Endothelial cell of umbilical vein (primary cell): ENCODE measurements around the gene COPS6. TPM values are rescaled to one million over a fixed set of nuclear protein-coding genes. Genes with fewer than 3 reads are reported as not detected.

ENCODE experiments used
- BruUV-seq: library from RNA; stranded (reverse); fragments of 400-500 nt; replicated peaks from 2 replicates; lab custom pipeline; 2021; lab: Mats Ljungman, UMichigan
- CTCF ChIA-PET: fragments of 300-600, 350-600 bp; sonication (Branson Sonifier 250); formaldehyde crosslinking; loops from one replicate; lab custom pipeline; 2021; ENCODE audit warnings: antibody characterized with exemption, inconsistent platforms; lab: Charles Lee
- POLR2A ChIA-PET: fragments of 300-600, 350-600 bp; sonication (Branson Sonifier 250); formaldehyde crosslinking; loops from one replicate; lab custom pipeline; 2021; ENCODE audit warnings: antibody characterized with exemption, inconsistent platforms; lab: Charles Lee
- DNase-seq: peaks from one replicate; pipeline ENCODE4 v3.0.0-alpha.2; 2011; ENCODE audit warnings: low read depth, low spot score
- FAIRE-seq: peaks from 2 replicates; lab custom pipeline; 2011; peaks lifted over from hg19 to GRCh38; lab: Jason Lieb, UNC
- H2AFZ ChIP-seq: 2 replicates; pipeline ENCODE4 v1.6.0; 2012; ENCODE audit warnings: low read depth, low read length, control low read depth, inconsistent platforms
- H3K27ac ChIP-seq: 2 replicates; pipeline ENCODE4 v1.5.1; 2011; ENCODE audit warnings: low read depth, mild to moderate bottlenecking, control low read depth, low read length, moderate library complexity; ENCODE audit not compliant: insufficient read depth
- H3K27me3 ChIP-seq, 2 experiments: 2 replicates each; pipeline versions ENCODE4 v1.6.0 to v1.6.1; 2011; ENCODE audit warnings: low read length in 2 of 2, mixed read lengths in 1 of 2; ENCODE audit not compliant: control insufficient read depth in 2 of 2, insufficient read depth in 2 of 2
- H3K36me3 ChIP-seq, 2 experiments: 2 replicates in 1 of 2; 3 replicates in 1 of 2; pipeline ENCODE4 v1.5.1; 2011; ENCODE audit warnings: low read length in 2 of 2, mild to moderate bottlenecking in 1 of 2, moderate library complexity in 1 of 2; ENCODE audit not compliant: control insufficient read depth in 2 of 2, insufficient read depth in 2 of 2; ENCODE audit errors: extremely low read depth in 1 of 2
- H3K4me1 ChIP-seq: 3 replicates; pipeline ENCODE4 v1.5.1; 2011; ENCODE audit warnings: mild to moderate bottlenecking, low read length; ENCODE audit not compliant: control insufficient read depth, insufficient read depth; ENCODE audit errors: extremely low read depth
- H3K4me2 ChIP-seq: 2 replicates; pipeline ENCODE4 v1.6.1; 2011; ENCODE audit warnings: low read length, control low read depth, mixed read lengths; ENCODE audit not compliant: insufficient read depth
- H3K4me3 ChIP-seq, 3 experiments: fragments of 200-600 bp in 1 of 3; sonication (generic), shearing (Covaris generic) in 1 of 3; replicated peaks in 1 of 3; 2 replicates each; pipeline ENCODE4 v1.5.1; 2011 to 2016; ENCODE audit warnings: control low read depth in 3 of 3, low read length in 3 of 3, mild to moderate bottlenecking in 2 of 3, inconsistent platforms in 1 of 3, low read depth in 1 of 3, moderate library complexity in 1 of 3; ENCODE audit not compliant: insufficient read depth in 1 of 3
- H3K79me2 ChIP-seq: 2 replicates; pipeline ENCODE4 v1.6.0; 2012; ENCODE audit warnings: low read length, inconsistent platforms; ENCODE audit not compliant: control insufficient read depth, insufficient read depth
- H3K9ac ChIP-seq: replicated peaks from 2 replicates; pipeline ENCODE3; 2011; ENCODE audit warnings: low read length, control low read depth; ENCODE audit not compliant: insufficient read depth; ENCODE audit errors: extremely low read depth
- H3K9me1 ChIP-seq: replicated peaks from 3 replicates; pipeline ENCODE4 v1.6.0; 2011; ENCODE audit warnings: mild to moderate bottlenecking, low read length; ENCODE audit not compliant: control insufficient read depth, insufficient read depth; ENCODE audit errors: extremely low read depth
- H3K9me3 ChIP-seq: replicated peaks from 2 replicates; pipeline ENCODE4 v1.5.1; 2012; ENCODE audit warnings: low read length, inconsistent platforms; ENCODE audit not compliant: control insufficient read depth, insufficient read depth
- H4K20me1 ChIP-seq: replicated peaks from 2 replicates; pipeline ENCODE3; 2011; ENCODE audit warnings: mild to moderate bottlenecking, low read length; ENCODE audit not compliant: control insufficient read depth, insufficient read depth; ENCODE audit errors: extremely low read depth
- EZH2 ChIP-seq: IDR thresholded peaks from 2 replicates; pipeline ENCODE4 v1.6.1; 2012; ENCODE audit warnings: borderline replicate concordance, low read depth, mild to moderate bottlenecking, moderate library complexity, low read length, inconsistent platforms; ENCODE audit not compliant: severe bottlenecking
- FOS ChIP-seq: IDR thresholded peaks from 2 replicates; pipeline ENCODE4 v1.6.1; 2011; ENCODE audit warnings: mild to moderate bottlenecking, low read length, moderate library complexity, borderline replicate concordance; ENCODE audit not compliant: insufficient read depth
- GATA2 ChIP-seq: IDR thresholded peaks from 2 replicates; pipeline ENCODE4 v1.7.0; 2011; ENCODE audit warnings: low read depth, mild to moderate bottlenecking, moderate library complexity, mixed read lengths, low read length; ENCODE audit not compliant: insufficient read length, insufficient read depth
- JUN ChIP-seq: IDR thresholded peaks from 2 replicates; pipeline ENCODE4 v1.6.1; 2011; ENCODE audit warnings: borderline replicate concordance, low read depth; ENCODE audit not compliant: insufficient read length, insufficient read depth
- MYC ChIP-seq: IDR thresholded peaks from one replicate; pipeline ENCODE4 v1.6.1; 2011; ENCODE audit warnings: mild to moderate bottlenecking, low read depth, low read length
- POLR2A ChIP-seq: IDR thresholded peaks from 2 replicates; pipeline ENCODE4 v1.6.1; 2012; ENCODE audit warnings: low read depth, mild to moderate bottlenecking, control low read depth, low read length
- POLR2AphosphoS5 ChIP-seq: IDR thresholded peaks from 2 replicates; pipeline ENCODE4 v1.6.1; 2012; ENCODE audit warnings: low read depth, mild to moderate bottlenecking, control low read depth, low read length, moderate library complexity; ENCODE audit not compliant: insufficient read depth
- dilution Hi-C: fragments of 300-500 bp; cut with MboI; formaldehyde crosslinking; loops from one replicate; pipeline ENCODE4 v1.15.0; 2019; ENCODE audit warnings: low sequenced_read_pairs; ENCODE audit not compliant: extremely low pct_ligation_motif_present
- intact Hi-C: fragments of 100-400 bp; cut with micrococcal nuclease; formaldehyde crosslinking; loops from one replicate; pipeline ENCODE4 v1.10.0; 2022
- polyA plus RNA-seq, 4 experiments: library from polyadenylated mRNA; depleted of rRNA in 3 of 4; stranded (reverse) in 3 of 4; unstranded in 1 of 4; fragments of >200 nt; gene quantifications; 2 replicates each; pipeline versions ENCODE4 v1.2.1 to v1.2.3, GENCODE V29; 2011 to 2012; ENCODE audit warnings: missing spikeins in 1 of 4
- total RNA-seq: library from RNA; stranded (reverse); gene quantifications from 2 replicates; pipeline ENCODE4 v1.2.3, GENCODE V29; 2021
- TF ChIP-seq, protein P1 (sequence below): IDR thresholded peaks from 2 replicates; pipeline ENCODE4 v1.6.1; 2011; ENCODE audit not compliant: insufficient read depth, insufficient read length
- TF ChIP-seq, protein P2 (sequence below), 2 donors: IDR thresholded peaks; 1 replicate in 1 of 2; 2 replicates in 1 of 2; pipeline ENCODE4 v1.5.1; 2011; ENCODE audit warnings: low read length in 2 of 2, mild to moderate bottlenecking in 2 of 2, moderate library complexity in 2 of 2, control low read depth in 1 of 2, inconsistent platforms in 1 of 2, low read depth in 1 of 2; ENCODE audit not compliant: insufficient read depth in 1 of 2; ENCODE audit errors: extremely low read depth in 1 of 2

The COPS6 gene
- total and polyA plus RNA-seq, 2 donors (not counting 3 experiments of a cell fraction or from before 2014, with no cell fraction given): 188 to 251 TPM

DNA sequence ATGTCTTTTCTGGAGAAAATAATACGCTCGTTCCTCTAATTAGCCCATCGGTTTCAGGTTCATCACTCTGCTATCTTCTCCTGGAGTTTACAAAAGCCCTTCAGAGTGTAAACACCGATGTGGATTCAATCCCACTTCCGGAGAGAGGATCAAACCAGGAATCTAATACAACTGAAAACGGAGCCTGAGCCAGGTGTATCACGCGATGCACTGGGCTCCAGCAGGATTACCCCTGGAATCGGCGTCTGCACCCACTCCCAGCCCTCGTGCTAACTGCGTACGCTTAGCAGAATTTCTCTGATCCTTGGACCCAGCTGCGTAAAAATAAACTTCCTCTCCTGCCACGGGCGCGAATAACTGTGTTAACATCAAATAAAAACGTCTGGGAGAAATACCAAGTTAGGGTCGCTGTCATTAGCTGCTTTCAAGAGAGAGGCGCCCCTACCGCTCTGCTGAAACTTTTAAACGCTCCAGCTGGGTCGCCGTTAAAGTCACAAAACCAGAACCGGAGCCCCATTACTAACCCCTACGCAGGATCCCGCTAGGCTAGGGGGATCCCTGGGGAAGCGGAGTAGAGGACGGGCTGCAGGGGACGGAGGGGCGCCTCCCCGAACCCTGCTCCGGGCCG, 7.7 kb upstream of the COPS6 start:
- H4K20me1 ChIP-seq: no peaks in the 10 kb centered on the region
- H3K79me2 ChIP-seq: peaks cover 42% of the 10 kb centered on the region
- H3K27me3 ChIP-seq: no peaks in the 10 kb centered on the region
- FAIRE-seq (peak; percentile 26), DNase-seq (peak; percentile 31)
- H2AFZ ChIP-seq: no peak overlapping the region
- peaks cover 3 to 15% of the 10 kb centered on the region in 2 experiments for H3K36me3 ChIP-seq
- ChIA-PET CTCF (interaction anchor here (0.6 kb wide), 1 partner anchor 9 kb away, joined by 3 read pairs; no protein-coding TSS in a partner anchor), POLR2A (interaction anchor here (0.7 to 1.5 kb wide), 2 partner anchors 11 to 21 kb away, joined by 3 to 8 read pairs; partner anchors contain the start of gene AP4M1)
- peaks cover 13% of the 10 kb centered on the region for H3K4me1 ChIP-seq
- peak overlapping the region; percentile 70 for H3K4me2 ChIP-seq
- dilution Hi-C loops: no loop called here
- peak overlapping the region; percentile 78 for H3K27ac ChIP-seq
- H3K4me3 ChIP-seq: peak overlapping the region; percentile 85 to 92 (median 89)
- TF ChIP-seq, protein P1, sequence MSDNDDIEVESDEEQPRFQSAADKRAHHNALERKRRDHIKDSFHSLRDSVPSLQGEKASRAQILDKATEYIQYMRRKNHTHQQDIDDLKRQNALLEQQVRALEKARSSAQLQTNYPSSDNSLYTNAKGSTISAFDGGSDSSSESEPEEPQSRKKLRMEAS: no peak
- TF ChIP-seq POLR2AphosphoS5: no peak
- intact Hi-C loops: loop anchor here (1.0 to 10.0 kb wide), 5 partner anchors 20 to 166 kb away; partner anchors contain the start of genes AP4M1, MCM7, TRIM4 and ZKSCAN1
- TSS peak; percentile 40 for BruUV-seq
- peak overlapping the region; percentile 92 for H3K9ac ChIP-seq
- no peaks in the 10 kb centered on the region for H3K9me1 ChIP-seq
- H3K9me3 ChIP-seq: no peaks in the 10 kb centered on the region

DNA sequence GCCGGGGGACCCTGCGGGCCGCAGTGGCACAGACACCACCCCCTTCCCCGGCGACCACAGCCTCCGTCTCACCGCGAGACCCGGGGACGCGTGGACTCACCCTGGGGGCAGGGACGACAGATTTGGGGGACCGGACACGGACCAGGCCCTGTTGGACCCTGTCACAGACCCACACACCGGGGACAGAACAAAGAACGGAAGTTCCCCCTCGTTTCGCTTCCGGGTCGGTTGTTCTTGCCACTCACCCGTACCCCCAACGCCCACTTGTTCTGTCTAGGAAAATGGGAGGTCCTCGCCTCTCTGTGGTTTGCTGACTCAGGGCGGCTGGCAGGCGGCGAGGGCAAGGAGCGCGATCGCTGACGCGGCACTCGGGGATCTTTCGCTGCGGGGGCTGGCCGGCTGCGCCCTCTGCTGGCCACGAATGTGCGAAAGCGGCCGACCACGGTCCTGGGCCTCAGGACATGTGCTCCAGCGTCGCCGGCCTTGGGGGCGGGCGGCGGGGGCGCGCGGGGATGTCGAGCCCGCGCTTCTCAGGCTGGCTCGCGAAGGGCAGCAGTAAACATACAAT, 7.2 kb upstream of the COPS6 start, which contains the start of gene ZNF3:
ZNF3 (minus strand) TSS at position 189 of the 568 bp plus-strand sequence. CDS start 4,366 bp downstream, outside the sequence.
- CTCF ChIA-PET: interaction anchor here (0.9 to 1.9 kb wide), 7 partner anchors 18 to 91 kb away, joined by 3 to 17 read pairs (median 5); partner anchors contain the start of genes AP4M1, MBLAC1 and MCM7
- intact Hi-C loops: loop anchor here (1.0 to 10.0 kb wide), 5 partner anchors 20 to 167 kb away; partner anchors contain the start of genes AP4M1, MCM7, TRIM4 and ZKSCAN1

More for the DNA sequence above, 7.2 kb upstream of the COPS6 start, which contains the start of gene ZNF3:
- Histone ChIP-seq H3K4me3 (peak within 1 kb of the TSS; percentile 85 to 92 (median 89)), H3K9me1 (no peaks in the 10 kb centered on the region), H3K4me1 (peaks cover 19% of the 10 kb centered on the region), H4K20me1 (no peaks in the 10 kb centered on the region), H3K27me3 (no peaks in the 10 kb centered on the region), H3K27ac (peak within 1 kb of the TSS; percentile 78), H3K79me2 (peaks cover 41% of the 10 kb centered on the region), H3K9ac (peak within 1 kb of the TSS; percentile 92), H3K36me3 (peaks cover 3 to 10% of the 10 kb centered on the region in 2 experiments), H3K9me3 (no peaks in the 10 kb centered on the region), H3K4me2 (peak within 1 kb of the TSS; percentile 70), H2AFZ (no peak within 1 kb of the TSS)
- DNase-seq: peak; percentile 100
- TF ChIP-seq, protein P2, sequence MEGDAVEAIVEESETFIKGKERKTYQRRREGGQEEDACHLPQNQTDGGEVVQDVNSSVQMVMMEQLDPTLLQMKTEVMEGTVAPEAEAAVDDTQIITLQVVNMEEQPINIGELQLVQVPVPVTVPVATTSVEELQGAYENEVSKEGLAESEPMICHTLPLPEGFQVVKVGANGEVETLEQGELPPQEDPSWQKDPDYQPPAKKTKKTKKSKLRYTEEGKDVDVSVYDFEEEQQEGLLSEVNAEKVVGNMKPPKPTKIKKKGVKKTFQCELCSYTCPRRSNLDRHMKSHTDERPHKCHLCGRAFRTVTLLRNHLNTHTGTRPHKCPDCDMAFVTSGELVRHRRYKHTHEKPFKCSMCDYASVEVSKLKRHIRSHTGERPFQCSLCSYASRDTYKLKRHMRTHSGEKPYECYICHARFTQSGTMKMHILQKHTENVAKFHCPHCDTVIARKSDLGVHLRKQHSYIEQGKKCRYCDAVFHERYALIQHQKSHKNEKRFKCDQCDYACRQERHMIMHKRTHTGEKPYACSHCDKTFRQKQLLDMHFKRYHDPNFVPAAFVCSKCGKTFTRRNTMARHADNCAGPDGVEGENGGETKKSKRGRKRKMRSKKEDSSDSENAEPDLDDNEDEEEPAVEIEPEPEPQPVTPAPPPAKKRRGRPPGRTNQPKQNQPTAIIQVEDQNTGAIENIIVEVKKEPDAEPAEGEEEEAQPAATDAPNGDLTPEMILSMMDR (IDR thresholded peaks at IDR 0.05; ENCODE audit: extremely low read depth in 1 of 2, insufficient read depth in 1 of 2, low read depth in 1 of 2, low read length in 2 of 2): peak; percentile 96 to 98
- TF ChIP-seq MYC (peak; percentile 58), POLR2AphosphoS5 (peak; percentile 87), JUN (no peak), EZH2 (no peak), FOS (peak; percentile 67), GATA2 (no peak), POLR2A (peak; percentile 86)
- TF ChIP-seq, protein P1: peak; percentile 74
- dilution Hi-C loops: no loop called here
- FAIRE-seq: peak; percentile 99
- POLR2A ChIA-PET: interaction anchor here (1.1 to 1.5 kb wide), 2 partner anchors 20 kb away, joined by 8 to 15 read pairs; partner anchors contain the start of genes AP4M1 and MCM7
- BruUV-seq: no TSS peak
